Small intestine (tissue), 7 donors: ENCODE measurements around the gene RPL9. TPM values are rescaled to one million over a fixed set of nuclear protein-coding genes. Genes with fewer than 3 reads are reported as not detected.

ENCODE experiments used
- DNase-seq, 2 donors: peaks; one replicate each; pipeline versions ENCODE4 v3.0.0 to v3.0.0-alpha.2; 2013
- FAIRE-seq: peaks from 2 replicates; lab custom pipeline; 2012; peaks lifted over from hg19 to GRCh38; lab: Jason Lieb, UNC
- H3K27ac ChIP-seq, 3 donors: one replicate each; pipeline ENCODE4 v1.5.1; 2013; ENCODE audit warnings: low read length in 2 of 3, mild to moderate bottlenecking in 2 of 3, control low read depth in 1 of 3, inconsistent platforms in 1 of 3, low read depth in 1 of 3, moderate library complexity in 1 of 3
- H3K27me3 ChIP-seq, 3 donors: one replicate each; pipeline ENCODE4 v1.6.1; 2013; ENCODE audit warnings: low read length in 3 of 3, inconsistent platforms in 1 of 3; ENCODE audit not compliant: control insufficient read depth in 3 of 3, insufficient read depth in 3 of 3
- H3K36me3 ChIP-seq, 3 donors: one replicate each; pipeline ENCODE4 v1.6.1; 2013; ENCODE audit warnings: low read length in 3 of 3, inconsistent platforms in 1 of 3, low read depth in 1 of 3, mild to moderate bottlenecking in 1 of 3, moderate library complexity in 1 of 3; ENCODE audit not compliant: control insufficient read depth in 3 of 3, insufficient read depth in 2 of 3
- H3K4me1 ChIP-seq, 3 donors: one replicate each; pipeline ENCODE4 v1.6.1; 2013; ENCODE audit warnings: low read length in 2 of 3, inconsistent platforms in 1 of 3, low read depth in 1 of 3, mild to moderate bottlenecking in 1 of 3, moderate library complexity in 1 of 3; ENCODE audit not compliant: control insufficient read depth in 3 of 3, insufficient read depth in 2 of 3
- H3K4me3 ChIP-seq, 3 donors: one replicate each; pipeline ENCODE4 v1.5.1; 2013; ENCODE audit warnings: low read length in 3 of 3, control low read depth in 1 of 3, inconsistent platforms in 1 of 3, low read depth in 1 of 3, mild to moderate bottlenecking in 1 of 3, moderate library complexity in 1 of 3
- H3K9me3 ChIP-seq, 2 donors: one replicate each; pipeline ENCODE4 v1.6.1; 2013; ENCODE audit warnings: low read depth in 1 of 2, low read length in 1 of 2; ENCODE audit not compliant: control insufficient read depth in 2 of 2, insufficient read depth in 1 of 2
- WGBS, 3 donors: extraction: QIAGEN DNeasy Blood & Tissue Kit; methylation state at CpG; one replicate each; pipeline ENCODE4 v1.1.7; 2013; 5-methylcytosine and 5-hydroxymethylcytosine counted together
- polyA plus RNA-seq, 4 donors: library from polyadenylated mRNA; stranded (reverse) in 3 of 4; unstranded in 1 of 4; fragments of 200-250 nt in 3 of 4; fragments of 120-200 nt in 1 of 4; gene quantifications; one replicate each; pipeline versions ENCODE4 v1.2.1 to v1.2.3, GENCODE V29; 2013
- donor health status: healthy with polysubstance abuse.
- donor health status: control.
- donor health status: control.
- donor health status: Bipolar disorder and iron deficiency.
- donor health status: healthy.

Gene RPL9
- polyA plus RNA-seq, 4 donors = 1,758 to 2,952 (median 2,157) TPM

- Histone ChIP-seq H3K4me3 (no peak overlapping the region), H3K9me3 (no peaks in the 10 kb centered on the region), H3K27ac (no peak overlapping the region), H3K4me1 (peaks cover 0 to 7% (median 0%) of the 10 kb centered on the region in 3 donors), H3K27me3 (no peaks in the 10 kb centered on the region), H3K36me3 (no peaks in the 10 kb centered on the region)
- FAIRE-seq (no peak), DNase-seq (no peak)
- WGBS, 3 donors = 13 to 52% (median 25%) methylated on average over 1 of the region's 1 CpG
Observed at GRCh38 chr4:39407584-39407885, 51.2 kb downstream of the RPL9 start.

GRCh38 chr4:39406763-39407583, 51.7 kb downstream of the RPL9 start, which contains the start of gene KLB:
Gene KLB (plus strand): TSS chr4:39406930. CDS start chr4:39406950, 20 bp downstream.
- no peaks in the 10 kb centered on the region for H3K27me3 ChIP-seq
- H3K27ac ChIP-seq = no peak within 1 kb of the TSS
- H3K9me3 ChIP-seq = no peaks in the 10 kb centered on the region
- FAIRE-seq = no peak
- H3K36me3 ChIP-seq = no peaks in the 10 kb centered on the region
- 14 to 50% (median 28%) methylated on average over 12 of the region's 12 CpGs for WGBS, 3 donors
- H3K4me3 ChIP-seq = no peak within 1 kb of the TSS
- H3K4me1 ChIP-seq = peaks cover 0 to 7% (median 0%) of the 10 kb centered on the region in 3 donors
- DNase-seq = peak; percentile 89 to 91

Other genes starting within 250 kb of the RPL9 start
- 10 to 100 TPM in 3 of 4 donors, 1 to 10 TPM in 1; 7.4 to 42.0 (median 15.5) TPM for gene RFC1, start 92.6 kb downstream of the RPL9 start, polyA plus RNA-seq
- 1 to 10 TPM in 1 of 4 donors, under 1 TPM in 3; 0.36 to 1.4 (median 0.72) TPM for gene KLB, start 52.0 kb downstream of the RPL9 start, polyA plus RNA-seq
- gene LIAS, start 134 bp upstream of the RPL9 start, polyA plus RNA-seq = 10 to 100 TPM; 14.9 to 29.5 (median 22.6) TPM
- gene UGDH, start 68.5 kb upstream of the RPL9 start, polyA plus RNA-seq = 10 to 100 TPM; 20.8 to 72.8 (median 38.3) TPM
- 10 to 100 TPM; 22.3 to 39.8 (median 28.2) TPM for gene SMIM14, start 179.9 kb upstream of the RPL9 start, polyA plus RNA-seq
- gene UBE2K, start 239.2 kb upstream of the RPL9 start, polyA plus RNA-seq = 10 to 100 TPM; 33.5 to 53.0 (median 35.6) TPM